SJCRH30 (cell line): ENCODE data around the gene HSPB8. TPM values are rescaled to one million over a fixed set of nuclear protein-coding genes. Genes with fewer than 3 reads are reported as not detected.

Experiments
- DNase-seq, 2 experiments: peaks; one replicate each; pipeline ENCODE4 v3.0.0-alpha.2; 2015 to 2020
- H3K27ac ChIP-seq: fragments of 250-450 bp; sonication (Bioruptor Pico); 2 replicates; pipeline ENCODE4 v1.5.1; 2020; ENCODE audit warnings: mild to moderate bottlenecking, moderate library complexity
- H3K27me3 ChIP-seq: fragments of 250-450 bp; sonication (Bioruptor Pico); 2 replicates; pipeline ENCODE4 v1.5.1; 2020; ENCODE audit warnings: mild to moderate bottlenecking, moderate library complexity
- H3K36me3 ChIP-seq: fragments of 250-450 bp; sonication (Bioruptor Pico); 2 replicates; pipeline ENCODE4 v1.5.1; 2020; ENCODE audit warnings: mild to moderate bottlenecking, moderate library complexity
- H3K4me1 ChIP-seq: fragments of 250-450 bp; sonication (Bioruptor Pico); 2 replicates; pipeline ENCODE4 v1.5.1; 2020; ENCODE audit warnings: mild to moderate bottlenecking, moderate library complexity
- H3K4me3 ChIP-seq: fragments of 250-450 bp; sonication (Bioruptor Pico); 2 replicates; pipeline ENCODE4 v1.5.1; 2020; ENCODE audit warnings: mild to moderate bottlenecking, moderate library complexity
- H3K9me3 ChIP-seq: fragments of 250-450 bp; sonication (Bioruptor Pico); replicated peaks from 2 replicates; pipeline ENCODE4 v1.5.1; 2020; ENCODE audit warnings: mild to moderate bottlenecking, moderate library complexity
- total RNA-seq: library from RNA; depleted of rRNA; stranded (reverse); fragments of >200 nt; shearing (Covaris generic); gene quantifications from 2 replicates; pipeline ENCODE4 v1.2.3, GENCODE V29; 2014

HSPB8 gene
- total RNA-seq, 1 experiment from 2014 or later, result 3.3 TPM

- peak; percentile 33 to 46 for DNase-seq
- H3K27me3 ChIP-seq, result no peaks in the 10 kb centered on the region
- peak overlapping the region; percentile 48 for H3K27ac ChIP-seq
- no peaks in the 10 kb centered on the region for H3K36me3 ChIP-seq
- H3K9me3 ChIP-seq, result no peaks in the 10 kb centered on the region
- peak overlapping the region; percentile 50 for H3K4me3 ChIP-seq
- H3K4me1 ChIP-seq, result no peaks in the 10 kb centered on the region; the same call in 1 of the 2 replicates
Measured at GRCh38 chr12:119179335-119180021, 747 bp downstream of the HSPB8 start.

GRCh38 chr12:119180380-119181040 lies 1.8 kb downstream of the HSPB8 start:
- Histone ChIP-seq H3K27ac (peak overlapping the region; percentile 48), H3K9me3 (no peaks in the 10 kb centered on the region), H3K36me3 (no peaks in the 10 kb centered on the region), H3K27me3 (no peaks in the 10 kb centered on the region), H3K4me1 (no peaks in the 10 kb centered on the region; the same call in 1 of the 2 replicates), H3K4me3 (peak overlapping the region; percentile 50)
- DNase-seq, result no peak

- no peak for DNase-seq
- no peaks in the 10 kb centered on the region; the same call in 1 of the 2 replicates for H3K4me1 ChIP-seq
- no peaks in the 10 kb centered on the region for H3K27me3 ChIP-seq
- H3K9me3 ChIP-seq, result no peaks in the 10 kb centered on the region
- no peak overlapping the region; the same call in 1 of the 2 replicates for H3K27ac ChIP-seq
- peak overlapping the region; percentile 50; the same call in 1 of the 2 replicates for H3K4me3 ChIP-seq
- H3K36me3 ChIP-seq, result no peaks in the 10 kb centered on the region
Measured at GRCh38 chr12:119181202-119181601, 2.5 kb downstream of the HSPB8 start.

- Histone ChIP-seq H3K27ac (no peak overlapping the region), H3K4me3 (no peak overlapping the region), H3K27me3 (no peaks in the 10 kb centered on the region), H3K9me3 (no peaks in the 10 kb centered on the region), H3K36me3 (no peaks in the 10 kb centered on the region), H3K4me1 (no peaks in the 10 kb centered on the region; the same call in 1 of the 2 replicates)
- no peak for DNase-seq
Measured at GRCh38 chr12:119181944-119182343, 3.2 kb downstream of the HSPB8 start.

GRCh38 chr12:119182701-119183493 lies 4.2 kb downstream of the HSPB8 start:
- DNase-seq, result no peak
- Histone ChIP-seq H3K36me3 (no peaks in the 10 kb centered on the region), H3K4me1 (no peaks in the 10 kb centered on the region; the same call in 1 of the 2 replicates), H3K27me3 (no peaks in the 10 kb centered on the region), H3K9me3 (no peaks in the 10 kb centered on the region), H3K27ac (no peak overlapping the region), H3K4me3 (no peak overlapping the region)

- Histone ChIP-seq H3K36me3 (no peaks in the 10 kb centered on the region), H3K4me1 (no peaks in the 10 kb centered on the region; the same call in 1 of the 2 replicates), H3K4me3 (no peak overlapping the region), H3K9me3 (no peaks in the 10 kb centered on the region), H3K27ac (no peak overlapping the region), H3K27me3 (no peaks in the 10 kb centered on the region)
- DNase-seq, result no peak
Measured at GRCh38 chr12:119183942-119184695, 5.4 kb downstream of the HSPB8 start.

GRCh38 chr12:119195256-119195655 lies 16.5 kb downstream of the HSPB8 start:
- DNase-seq, result no peak
- Histone ChIP-seq H3K9me3 (no peaks in the 10 kb centered on the region), H3K27ac (no peak overlapping the region)

GRCh38 chr12:119198440-119198839 lies 19.7 kb downstream of the HSPB8 start:
- Histone ChIP-seq H3K36me3 (no peaks in the 10 kb centered on the region), H3K27ac (no peak overlapping the region), H3K4me1 (no peaks in the 10 kb centered on the region), H3K4me3 (no peak overlapping the region), H3K27me3 (no peaks in the 10 kb centered on the region), H3K9me3 (no peaks in the 10 kb centered on the region)
- DNase-seq, result no peak

More at GRCh38 chr12:119195256-119195655, 16.5 kb downstream of the HSPB8 start:
- Histone ChIP-seq H3K4me1 (no peaks in the 10 kb centered on the region), H3K36me3 (no peaks in the 10 kb centered on the region), H3K27me3 (no peaks in the 10 kb centered on the region), H3K4me3 (no peak overlapping the region)

- H3K27me3 ChIP-seq, result no peaks in the 10 kb centered on the region
- no peaks in the 10 kb centered on the region for H3K4me1 ChIP-seq
- no peaks in the 10 kb centered on the region for H3K36me3 ChIP-seq
- H3K9me3 ChIP-seq, result no peaks in the 10 kb centered on the region
- no peak overlapping the region for H3K4me3 ChIP-seq
- no peak for DNase-seq
- no peak overlapping the region for H3K27ac ChIP-seq
Measured at GRCh38 chr12:119200601-119201000, 21.9 kb downstream of the HSPB8 start.

GRCh38 chr12:119201789-119202543 lies 23.2 kb downstream of the HSPB8 start:
- DNase-seq, result no peak
- H3K4me1 ChIP-seq, result no peaks in the 10 kb centered on the region
- H3K9me3 ChIP-seq, result no peaks in the 10 kb centered on the region
- no peak overlapping the region for H3K4me3 ChIP-seq
- no peak overlapping the region for H3K27ac ChIP-seq
- no peaks in the 10 kb centered on the region for H3K36me3 ChIP-seq
- H3K27me3 ChIP-seq, result no peaks in the 10 kb centered on the region

GRCh38 chr12:119202544-119202943 lies 23.8 kb downstream of the HSPB8 start:
- no peaks in the 10 kb centered on the region for H3K36me3 ChIP-seq
- no peaks in the 10 kb centered on the region for H3K4me1 ChIP-seq
- H3K9me3 ChIP-seq, result no peaks in the 10 kb centered on the region
- DNase-seq, result no peak
- no peaks in the 10 kb centered on the region for H3K27me3 ChIP-seq
- H3K27ac ChIP-seq, result no peak overlapping the region
- no peak overlapping the region for H3K4me3 ChIP-seq

- H3K27ac ChIP-seq, result no peak overlapping the region
- no peaks in the 10 kb centered on the region for H3K27me3 ChIP-seq
- no peak for DNase-seq
Measured at GRCh38 chr12:119204131-119204530, 25.4 kb downstream of the HSPB8 start.

GRCh38 chr12:119204671-119205285 lies 26.0 kb downstream of the HSPB8 start:
- Histone ChIP-seq H3K9me3 (no peaks in the 10 kb centered on the region), H3K4me3 (no peak overlapping the region), H3K36me3 (no peaks in the 10 kb centered on the region), H3K27ac (no peak overlapping the region), H3K4me1 (no peaks in the 10 kb centered on the region), H3K27me3 (no peaks in the 10 kb centered on the region)
- no peak for DNase-seq

More at GRCh38 chr12:119204131-119204530, 25.4 kb downstream of the HSPB8 start:
- no peaks in the 10 kb centered on the region for H3K4me1 ChIP-seq
- no peak overlapping the region for H3K4me3 ChIP-seq
- H3K9me3 ChIP-seq, result no peaks in the 10 kb centered on the region
- no peaks in the 10 kb centered on the region for H3K36me3 ChIP-seq
